ENCODE results near the gene DYNLT3. TPM values are rescaled to one million over a fixed set of nuclear protein-coding genes. Genes with fewer than 3 reads are reported as not detected.

Gene DYNLT3
- total RNA-seq, 1 donor from 2014 or later: 27.5 TPM

- no peaks in the 10 kb centered on the region for H3K27me3 Mint-ChIP-seq (ENCODE audit: unreplicated experiment)
- H3K27ac Mint-ChIP-seq (ENCODE audit: unreplicated experiment): no peak overlapping the region
- no peak for TF ChIP-seq CTCF (IDR thresholded peaks at IDR 0.05)
- H3K36me3 Mint-ChIP-seq (ENCODE audit: unreplicated experiment): no peaks in the 10 kb centered on the region
- no peak overlapping the region for H3K4me3 Mint-ChIP-seq (ENCODE audit: unreplicated experiment)
- peaks cover 11% of the 10 kb centered on the region for H3K9me3 Mint-ChIP-seq (ENCODE audit: unreplicated experiment)
- no peak for DNase-seq (ENCODE audit: extremely low spot score, unreplicated experiment)
- no peaks in the 10 kb centered on the region for H3K4me1 Mint-ChIP-seq (ENCODE audit: unreplicated experiment)
Observed at GRCh38 chrX:37887347-37887746, 40.0 kb upstream of the DYNLT3 start.

DNA sequence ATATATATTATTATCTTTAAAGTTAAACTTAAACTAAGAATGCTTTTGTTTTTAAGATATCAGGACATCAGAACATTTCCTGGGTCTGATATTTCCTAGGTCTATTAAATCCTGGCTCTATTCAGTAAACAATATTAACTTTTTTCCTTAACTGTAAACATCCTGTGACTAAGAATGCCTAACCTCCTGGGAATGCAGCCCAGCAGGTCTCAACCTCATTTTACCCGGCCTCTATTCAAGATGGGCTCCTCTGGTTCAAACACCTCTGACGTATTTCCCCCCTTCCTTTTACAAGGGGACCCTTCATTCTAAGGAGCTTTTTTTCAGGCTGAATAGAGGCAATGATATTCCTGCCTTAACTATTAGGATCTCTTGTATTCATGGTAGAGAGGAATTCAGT, 35.8 kb upstream of the DYNLT3 start:
- DNase-seq (ENCODE audit: extremely low spot score, unreplicated experiment): no peak
- H3K9me3 Mint-ChIP-seq (ENCODE audit: unreplicated experiment): peaks cover 23% of the 10 kb centered on the region
- H3K27me3 Mint-ChIP-seq (ENCODE audit: unreplicated experiment): no peaks in the 10 kb centered on the region
- no peak for TF ChIP-seq CTCF (IDR thresholded peaks at IDR 0.05)
- H3K27ac Mint-ChIP-seq (ENCODE audit: unreplicated experiment): no peak overlapping the region
- peaks cover 4% of the 10 kb centered on the region for H3K4me1 Mint-ChIP-seq (ENCODE audit: unreplicated experiment)
- H3K4me3 Mint-ChIP-seq (ENCODE audit: unreplicated experiment): no peak overlapping the region
- no peaks in the 10 kb centered on the region for H3K36me3 Mint-ChIP-seq (ENCODE audit: unreplicated experiment)

GRCh38 chrX:37879692-37880091, 32.3 kb upstream of the DYNLT3 start:
- peaks cover 4% of the 10 kb centered on the region for H3K4me1 Mint-ChIP-seq (ENCODE audit: unreplicated experiment)
- H3K27me3 Mint-ChIP-seq (ENCODE audit: unreplicated experiment): no peaks in the 10 kb centered on the region
- no peaks in the 10 kb centered on the region for H3K36me3 Mint-ChIP-seq (ENCODE audit: unreplicated experiment)
- peaks cover 20% of the 10 kb centered on the region for H3K9me3 Mint-ChIP-seq (ENCODE audit: unreplicated experiment)
- DNase-seq (ENCODE audit: extremely low spot score, unreplicated experiment): no peak
- H3K27ac Mint-ChIP-seq (ENCODE audit: unreplicated experiment): no peak overlapping the region
- H3K4me3 Mint-ChIP-seq (ENCODE audit: unreplicated experiment): no peak overlapping the region
- TF ChIP-seq CTCF (IDR thresholded peaks at IDR 0.05): no peak

- Mint-ChIP-seq H3K4me1 (ENCODE audit: unreplicated experiment) (peaks cover 15% of the 10 kb centered on the region), H3K27me3 (ENCODE audit: unreplicated experiment) (no peaks in the 10 kb centered on the region), H3K36me3 (ENCODE audit: unreplicated experiment) (no peaks in the 10 kb centered on the region), H3K27ac (ENCODE audit: unreplicated experiment) (no peak overlapping the region), H3K4me3 (ENCODE audit: unreplicated experiment) (no peak overlapping the region), H3K9me3 (ENCODE audit: unreplicated experiment) (peaks cover 12% of the 10 kb centered on the region)
- TF ChIP-seq CTCF (IDR thresholded peaks at IDR 0.05): no peak
- no peak for DNase-seq (ENCODE audit: extremely low spot score, unreplicated experiment)
Observed at GRCh38 chrX:37876716-37877115, 29.3 kb upstream of the DYNLT3 start.

GRCh38 chrX:37875675-37876074, 28.3 kb upstream of the DYNLT3 start:
- no peak for TF ChIP-seq CTCF (IDR thresholded peaks at IDR 0.05)
- H3K36me3 Mint-ChIP-seq (ENCODE audit: unreplicated experiment): no peaks in the 10 kb centered on the region
- H3K27ac Mint-ChIP-seq (ENCODE audit: unreplicated experiment): no peak overlapping the region
- H3K4me1 Mint-ChIP-seq (ENCODE audit: unreplicated experiment): peaks cover 20% of the 10 kb centered on the region
- H3K4me3 Mint-ChIP-seq (ENCODE audit: unreplicated experiment): no peak overlapping the region
- no peak for DNase-seq (ENCODE audit: extremely low spot score, unreplicated experiment)
- no peaks in the 10 kb centered on the region for H3K27me3 Mint-ChIP-seq (ENCODE audit: unreplicated experiment)
- H3K9me3 Mint-ChIP-seq (ENCODE audit: unreplicated experiment): peaks cover 9% of the 10 kb centered on the region
